Iris pigment epithelial cell (primary cell): Measurements from ENCODE around the gene ASB5.
A peak's percentile ranks its signal among the peaks of the same experiment; 100 is the strongest.

Experiments
- DNase-seq: peaks from one replicate; pipeline ENCODE4 v3.0.0-alpha.2; 2011; ENCODE audit warnings: low read depth

Gene ASB5

DNA sequence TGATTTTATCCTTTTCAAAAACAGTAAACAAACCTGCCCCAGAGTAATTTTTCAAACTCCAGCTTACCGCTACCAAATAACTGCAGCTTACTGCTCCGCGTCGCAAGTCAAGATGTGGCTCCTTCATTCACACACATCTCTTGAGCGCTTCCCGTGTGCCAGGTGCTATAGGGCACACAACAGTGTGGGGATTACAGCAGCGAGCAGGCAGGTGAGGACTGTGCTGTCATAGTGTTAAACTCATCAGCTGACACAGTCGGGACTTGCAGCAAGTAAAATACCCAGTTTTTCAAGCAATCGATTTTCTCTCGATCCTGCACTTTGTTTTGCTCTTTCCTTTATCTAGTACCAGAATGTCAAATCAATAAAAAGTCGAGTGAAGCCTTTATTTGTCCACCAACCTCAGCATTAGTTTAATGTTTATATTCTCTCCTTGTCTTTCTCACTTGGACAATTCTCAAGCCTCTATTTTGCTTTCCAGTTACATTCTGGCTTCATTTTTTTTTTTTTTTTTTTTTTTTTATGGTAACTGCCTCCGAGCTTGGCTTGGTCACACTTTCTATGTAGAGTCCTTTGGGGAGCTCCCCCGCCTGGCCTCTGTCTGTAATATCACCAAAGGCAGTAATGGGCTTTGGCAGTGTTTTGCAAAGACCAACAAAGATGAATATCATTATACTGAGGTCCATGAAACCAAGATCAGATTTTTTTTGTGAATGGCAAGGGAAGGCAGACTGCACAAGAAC, 8.3 kb upstream of the ASB5 start:
- peak; percentile 71 for DNase-seq

DNA sequence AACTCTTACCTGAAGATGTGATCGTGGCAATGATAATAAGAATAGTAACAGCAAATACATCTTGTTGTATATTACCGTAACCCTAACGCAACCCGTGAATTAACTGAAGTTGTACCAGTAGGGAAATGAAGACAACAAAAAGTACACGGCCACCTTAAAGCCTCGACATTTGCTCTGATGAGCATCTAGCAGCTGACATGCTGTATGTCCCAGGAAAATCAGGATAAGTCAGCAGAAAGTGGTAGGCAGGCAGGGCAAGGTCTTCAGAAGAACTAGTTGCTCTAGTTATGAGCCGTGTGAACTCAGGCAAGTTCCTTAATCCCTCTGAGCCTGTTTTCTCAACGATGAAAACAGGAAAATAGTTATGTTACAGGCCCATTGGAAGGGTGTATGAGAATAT, 7.7 kb upstream of the ASB5 start:
- DNase-seq: no peak

DNA sequence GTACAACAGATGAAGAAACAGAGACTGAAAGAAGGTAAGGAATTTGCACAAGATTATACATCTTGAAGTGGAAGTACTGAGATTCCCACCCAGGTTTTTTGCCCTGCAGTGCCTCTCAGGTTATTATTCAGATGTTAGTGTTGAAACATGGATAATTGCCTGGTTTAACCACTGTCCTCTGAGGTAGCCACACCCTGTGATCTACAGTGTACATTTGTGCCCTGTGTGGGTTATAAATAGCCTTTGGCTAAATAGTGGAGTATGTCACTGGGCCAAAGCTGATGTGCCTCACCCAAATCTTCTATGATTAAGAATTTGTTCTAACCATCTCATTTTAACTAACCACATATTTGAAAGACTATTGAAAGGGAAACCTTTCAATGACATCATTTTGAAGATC, 5.4 kb upstream of the ASB5 start:
- no peak for DNase-seq

DNA sequence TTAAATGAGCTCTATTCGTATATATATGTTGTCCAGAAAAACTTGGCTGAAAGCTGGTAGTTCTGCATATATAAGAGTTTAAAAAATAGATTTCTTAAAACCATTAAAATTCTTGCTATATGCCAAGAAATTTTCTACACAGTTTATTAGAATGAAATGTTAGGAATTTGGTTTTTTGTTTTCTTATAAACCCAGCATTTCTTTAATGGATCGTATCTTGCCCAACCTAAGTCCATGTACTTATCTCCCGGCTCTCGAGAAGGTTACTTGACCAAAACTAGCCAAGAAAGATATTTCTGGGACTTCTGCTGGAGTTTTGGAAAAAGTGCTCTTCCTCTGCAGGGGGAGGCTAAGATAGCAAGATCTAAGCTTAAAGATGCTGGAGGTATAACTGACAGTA, 4.7 kb upstream of the ASB5 start:
- DNase-seq: no peak

DNA sequence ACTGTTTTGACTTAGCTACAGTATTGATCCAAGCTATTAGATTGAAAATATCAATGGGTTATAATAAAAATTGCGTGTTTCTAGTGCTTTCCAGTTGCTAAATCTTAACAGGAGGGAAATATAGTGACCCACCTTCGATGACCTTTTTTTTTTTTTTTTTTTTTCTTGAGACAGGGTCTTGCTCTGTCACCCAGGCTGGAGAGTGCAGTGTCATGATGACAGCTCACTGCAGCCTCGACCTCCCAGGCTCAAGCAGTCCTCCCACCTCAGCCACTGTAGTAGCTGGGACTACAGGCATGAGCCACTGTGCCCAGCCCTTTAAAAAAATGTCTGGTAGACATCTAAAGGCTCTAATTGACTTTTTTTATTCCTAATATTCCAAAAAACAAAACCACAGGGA, 3.8 kb upstream of the ASB5 start:
- no peak for DNase-seq

DNA sequence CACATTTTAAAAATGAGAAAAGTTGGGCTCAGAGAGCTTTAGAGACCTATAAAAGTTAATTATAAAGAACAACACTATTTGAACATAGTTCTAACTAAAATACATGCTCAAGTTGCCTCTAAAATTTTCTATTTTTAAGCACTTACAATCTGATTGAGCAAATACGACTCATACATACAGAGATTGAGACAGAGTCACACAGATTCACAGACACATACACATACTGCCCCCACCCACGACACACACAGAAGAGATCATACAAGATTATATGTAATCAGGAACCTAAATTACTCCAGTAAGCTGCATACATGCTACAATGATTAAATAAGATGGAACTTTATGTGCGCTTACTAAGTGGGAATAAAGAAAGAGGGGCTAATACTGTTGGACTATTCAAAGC, 2.7 kb upstream of the ASB5 start:
- peak; percentile 57 for DNase-seq

DNA sequence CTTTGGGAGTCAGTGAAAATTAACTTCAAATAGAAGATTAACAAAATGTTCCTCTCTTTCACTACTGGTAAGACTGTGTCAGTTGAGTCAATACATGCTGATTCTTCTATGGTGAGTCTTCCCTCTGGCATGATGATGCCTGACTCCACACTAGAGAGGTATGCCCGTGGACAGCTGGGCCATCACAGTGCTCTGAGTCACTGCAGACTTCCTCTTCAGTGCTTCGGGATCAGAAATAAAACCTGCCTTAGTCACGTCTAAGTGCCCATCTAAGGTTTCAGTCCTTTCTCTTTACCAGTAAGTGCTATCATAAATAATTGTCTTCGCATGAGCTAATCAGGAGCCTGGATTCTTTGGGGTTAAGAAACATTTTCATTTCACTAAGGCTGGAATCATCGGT, 1.6 kb upstream of the ASB5 start:
- DNase-seq: peak; percentile 100

DNA sequence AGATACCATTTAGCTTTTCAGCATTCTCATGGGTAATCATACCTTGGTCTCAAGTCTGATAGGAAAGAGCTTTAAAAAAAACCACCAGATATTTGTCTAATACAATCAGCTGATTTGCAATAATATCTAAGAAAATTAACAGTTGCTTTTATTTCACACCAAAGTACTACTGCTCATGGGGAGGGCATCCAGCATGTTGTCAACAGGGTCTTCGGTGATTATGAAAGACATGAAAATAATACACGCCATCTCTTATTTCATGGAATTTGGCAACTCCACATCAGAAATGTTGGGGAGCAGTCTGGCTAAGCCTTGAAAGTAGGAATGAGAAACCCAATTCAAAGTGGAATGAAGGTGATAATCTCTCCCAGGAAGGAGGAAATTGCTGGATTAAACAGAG, 3.0 kb downstream of the ASB5 start:
- DNase-seq: no peak

DNA sequence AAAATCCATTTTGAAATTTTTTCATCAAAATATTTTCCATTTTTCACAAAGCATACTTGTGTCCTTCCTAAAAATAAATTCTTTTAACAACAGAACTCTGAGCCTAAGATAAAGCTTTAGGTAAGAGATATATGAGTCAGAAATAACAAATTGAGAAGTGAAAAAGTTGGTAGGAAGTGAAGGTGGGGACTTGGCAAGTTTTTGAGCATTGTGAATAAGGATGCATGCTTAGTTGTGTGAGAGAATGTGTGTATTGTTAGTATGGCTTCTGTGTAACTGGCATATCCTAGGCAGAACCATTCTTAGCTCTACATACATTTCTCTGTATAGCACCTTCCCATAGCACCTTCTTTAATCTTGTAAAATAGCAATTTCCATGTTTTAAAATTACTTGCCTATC, 6.8 kb downstream of the ASB5 start:
- DNase-seq: no peak

DNA sequence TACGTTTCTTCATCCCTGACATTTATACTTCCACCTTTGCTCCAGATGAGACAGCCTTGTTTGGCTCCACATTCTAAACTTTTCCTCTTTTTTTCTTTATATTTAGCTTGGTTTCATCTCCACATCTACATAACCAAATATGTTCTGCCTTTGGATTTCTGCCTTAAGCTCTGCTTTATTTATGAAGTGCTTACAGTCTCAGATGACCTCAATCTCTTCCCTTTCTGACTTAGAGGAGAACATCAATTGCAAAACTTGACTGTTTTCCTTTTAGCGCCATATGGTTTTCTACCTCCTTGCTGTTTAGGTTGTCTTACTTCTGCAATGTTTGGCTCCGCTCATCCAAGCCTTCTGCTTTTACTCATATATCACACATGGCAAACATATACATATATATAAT, 7.5 kb downstream of the ASB5 start:
- DNase-seq: peak; percentile 72

DNA sequence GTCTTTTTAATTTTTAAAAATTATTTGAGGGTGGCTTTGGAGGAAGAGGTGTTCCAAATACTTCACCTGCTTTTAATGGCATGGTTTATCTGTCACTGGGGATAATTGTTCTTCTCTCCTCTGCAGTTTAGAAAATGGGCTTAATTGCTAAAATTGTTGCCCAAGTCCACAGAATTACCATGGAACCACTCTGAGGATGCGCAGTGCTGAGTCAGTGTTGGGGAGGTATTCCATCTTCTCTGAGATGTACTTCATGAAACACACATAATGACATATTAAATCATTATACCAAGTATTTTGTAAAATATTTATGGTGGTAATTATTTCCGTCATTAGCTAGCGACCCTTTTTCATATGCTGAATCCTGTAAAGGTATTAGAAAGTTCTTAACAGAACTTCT, 8.0 kb downstream of the ASB5 start:
- DNase-seq: no peak

DNA sequence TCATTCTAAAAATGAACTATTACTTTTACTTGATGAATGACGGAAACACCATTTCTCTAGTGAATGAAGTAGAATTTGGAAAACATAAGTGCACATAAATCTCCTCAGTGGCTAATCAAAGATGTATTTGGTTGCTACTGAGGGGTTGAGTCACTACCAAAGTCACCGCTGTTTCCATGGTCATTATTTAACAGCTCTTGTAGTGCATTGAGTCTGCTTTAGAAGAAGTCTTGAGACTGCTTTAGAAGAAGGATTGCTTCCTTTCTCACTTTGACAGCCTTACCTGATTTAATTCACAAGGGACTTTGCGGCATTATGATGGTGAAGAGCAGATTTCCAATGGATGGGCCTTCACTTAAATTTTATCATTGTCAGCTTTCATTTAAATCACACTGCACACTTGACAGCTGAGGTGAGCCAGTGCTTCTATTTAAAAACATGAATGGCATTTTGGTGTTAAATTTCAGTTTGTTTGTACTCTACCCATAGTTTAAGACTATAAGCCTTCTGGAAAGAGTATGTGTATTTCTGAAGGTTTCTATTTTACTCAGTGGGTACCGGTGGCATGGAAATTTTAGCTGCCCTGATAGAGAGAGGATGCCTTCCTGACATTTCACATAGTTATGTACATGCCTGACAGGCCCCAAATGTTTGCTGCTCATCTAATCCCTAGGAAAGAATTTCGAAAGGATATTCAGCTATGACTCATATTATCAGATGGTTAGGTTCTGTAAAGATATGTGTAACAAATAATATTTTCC, 9.5 kb downstream of the ASB5 start:
- DNase-seq: peak; percentile 85

DNA sequence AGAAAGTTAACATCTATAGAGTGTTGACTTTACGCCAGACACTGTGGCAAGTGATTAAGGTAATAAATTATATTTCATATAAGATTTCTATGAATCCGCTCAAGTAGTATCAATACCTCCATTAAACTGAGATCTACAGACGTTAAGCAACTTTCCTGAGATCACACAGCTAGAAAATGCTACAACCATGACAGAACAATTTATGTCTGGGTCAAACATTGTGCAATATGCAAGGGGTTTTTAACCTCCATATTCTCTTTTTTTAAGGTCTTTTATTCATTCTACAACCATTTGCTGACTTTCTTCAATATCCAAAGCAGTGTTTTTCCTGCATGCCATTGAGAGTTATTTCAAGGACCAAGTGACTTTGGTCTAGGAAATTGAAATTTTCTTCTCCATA, 10.9 kb downstream of the ASB5 start:
- DNase-seq: no peak

DNA sequence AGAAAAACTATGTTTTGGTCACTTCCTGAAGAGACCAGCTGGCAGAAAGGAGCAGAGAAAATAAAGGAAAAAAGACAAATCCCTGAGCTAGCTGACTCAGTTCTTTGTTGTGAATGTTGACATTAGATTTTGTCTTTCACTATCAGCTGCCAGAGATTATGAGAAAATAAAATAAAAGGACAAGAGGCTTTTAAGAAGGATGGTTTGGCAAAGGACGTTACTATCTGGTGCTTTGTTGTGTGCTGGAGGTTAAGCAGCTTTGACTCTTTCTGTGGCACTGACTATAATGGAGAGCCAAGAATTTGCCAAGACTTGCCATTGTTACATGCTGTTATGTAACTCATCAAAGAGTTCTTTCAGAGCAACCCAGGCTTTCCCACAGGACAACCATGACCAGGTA, 12.1 kb downstream of the ASB5 start:
- peak; percentile 40 for DNase-seq

DNA sequence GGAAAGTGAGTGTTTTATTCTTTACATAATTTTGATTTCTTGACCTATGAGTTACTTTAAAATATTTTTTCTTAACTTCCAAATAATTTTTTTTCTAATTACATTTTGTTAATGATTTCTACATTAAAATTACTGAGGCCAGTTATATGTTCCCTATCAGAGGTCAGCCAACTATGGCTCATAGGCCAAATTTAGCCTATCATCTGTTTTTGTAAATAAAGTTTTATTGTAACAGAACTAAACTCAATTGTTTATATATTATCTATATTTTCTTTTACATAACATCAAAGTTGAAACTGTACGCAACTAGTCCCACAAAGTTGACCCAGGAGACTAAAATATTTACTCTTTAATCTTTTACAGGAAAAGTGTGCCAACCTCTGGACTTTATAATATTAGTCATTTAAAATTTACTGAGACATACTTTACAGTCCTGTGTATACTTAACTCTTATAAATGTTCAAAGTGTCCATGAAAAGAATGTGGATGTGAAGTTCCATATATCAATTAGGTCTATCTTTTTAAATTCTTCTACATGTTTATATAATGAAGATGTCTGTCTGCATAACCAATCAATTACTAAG, 26.2 kb downstream of the ASB5 start:
- no peak for DNase-seq

DNA sequence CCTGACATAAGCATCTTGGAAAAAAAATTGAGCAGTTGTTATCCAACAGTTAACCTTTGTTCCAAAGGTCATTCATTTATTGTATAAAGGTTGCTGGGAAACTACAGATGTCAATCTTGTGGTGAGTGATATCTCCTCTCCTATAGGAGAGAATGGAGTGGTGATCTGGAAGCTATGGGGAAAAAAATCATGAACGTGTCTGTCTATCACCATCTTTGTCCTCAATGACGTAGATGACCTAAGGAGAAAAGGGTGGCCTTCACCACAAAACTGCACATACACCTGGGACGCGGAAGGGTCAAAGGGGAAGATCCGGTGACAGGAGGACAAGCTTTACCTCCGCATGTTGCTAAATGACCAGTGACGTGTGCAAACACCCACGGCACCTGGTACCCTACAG, 27.3 kb downstream of the ASB5 start:
- no peak for DNase-seq

DNA sequence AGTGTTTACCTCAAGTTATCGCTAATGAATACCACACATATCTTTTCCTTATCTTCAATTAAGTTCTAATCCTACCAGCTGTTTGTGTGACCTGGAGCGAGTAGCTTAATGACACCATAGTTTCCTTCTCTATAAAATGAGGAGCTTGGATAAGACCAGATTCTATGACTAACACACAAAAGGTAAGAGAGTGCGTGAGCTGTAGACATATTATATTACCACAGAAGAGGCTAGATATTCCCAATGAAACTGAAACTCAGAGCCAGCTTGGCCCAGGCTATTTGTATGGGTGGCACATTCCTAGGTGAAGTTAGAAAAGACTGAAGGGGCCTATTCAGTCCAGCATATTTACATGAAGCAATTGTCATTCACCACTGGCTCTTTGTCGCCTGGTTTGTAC, 30.2 kb downstream of the ASB5 start:
- peak; percentile 48 for DNase-seq

DNA sequence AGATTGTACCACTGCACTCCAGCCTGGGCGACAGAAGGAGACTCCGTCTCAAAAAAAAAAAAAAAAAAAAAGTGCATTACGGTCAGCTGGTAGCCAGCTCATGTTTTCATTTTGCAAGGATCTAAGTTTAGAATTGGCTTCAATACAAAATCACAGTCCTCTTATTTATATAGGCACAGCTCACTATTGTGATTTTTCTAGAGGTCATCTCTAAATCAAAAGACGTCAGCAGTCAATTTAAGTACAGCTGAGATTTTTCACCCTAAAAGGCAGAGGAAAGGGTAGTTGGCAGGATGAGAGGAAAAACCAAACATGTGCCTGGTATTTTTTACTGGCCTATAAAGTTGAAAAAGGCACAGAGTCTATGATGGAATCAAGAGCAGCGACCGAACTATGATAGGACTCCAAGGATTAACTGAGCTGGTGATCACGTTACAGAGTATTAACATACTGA, 30.8 kb downstream of the ASB5 start:
- peak; percentile 69 for DNase-seq

DNA sequence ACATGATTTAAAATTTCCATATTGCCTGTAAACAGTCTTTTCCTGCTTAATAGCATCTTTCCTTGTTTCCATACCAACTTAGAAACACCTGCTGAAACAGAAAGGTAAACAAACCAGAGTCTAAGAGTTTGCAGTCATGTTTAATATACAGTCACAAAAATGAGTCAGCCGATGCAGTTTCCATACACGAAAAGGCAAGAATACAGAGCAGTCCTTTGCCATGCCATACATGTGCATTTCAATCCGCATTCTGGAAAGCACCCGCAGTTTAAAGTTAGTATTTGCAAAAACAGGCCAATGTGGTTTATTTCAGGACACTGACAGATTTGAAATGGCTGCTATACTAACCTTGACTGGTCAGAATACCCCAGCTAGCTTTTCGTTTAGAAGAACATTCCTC, 32.1 kb downstream of the ASB5 start:
- DNase-seq: no peak

DNA sequence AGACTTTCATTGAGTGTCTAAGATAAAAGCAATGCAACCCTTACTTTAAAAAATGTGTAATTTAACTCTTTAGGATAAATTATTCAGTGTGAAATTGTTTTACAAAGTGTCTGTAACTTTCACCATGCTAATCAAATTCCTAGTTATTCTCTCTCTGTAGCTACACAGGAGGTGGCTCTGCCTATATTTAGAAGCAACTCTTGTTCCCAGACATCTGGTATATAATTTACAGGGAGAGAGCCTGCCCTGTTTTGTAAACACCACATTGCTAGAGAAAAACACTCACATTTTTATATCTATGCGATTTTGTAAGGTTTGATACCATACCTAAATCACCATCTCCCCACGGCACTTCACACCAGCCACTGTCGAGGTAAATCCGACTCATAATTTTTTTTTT, 38.2 kb downstream of the ASB5 start:
- DNase-seq: no peak

DNA sequence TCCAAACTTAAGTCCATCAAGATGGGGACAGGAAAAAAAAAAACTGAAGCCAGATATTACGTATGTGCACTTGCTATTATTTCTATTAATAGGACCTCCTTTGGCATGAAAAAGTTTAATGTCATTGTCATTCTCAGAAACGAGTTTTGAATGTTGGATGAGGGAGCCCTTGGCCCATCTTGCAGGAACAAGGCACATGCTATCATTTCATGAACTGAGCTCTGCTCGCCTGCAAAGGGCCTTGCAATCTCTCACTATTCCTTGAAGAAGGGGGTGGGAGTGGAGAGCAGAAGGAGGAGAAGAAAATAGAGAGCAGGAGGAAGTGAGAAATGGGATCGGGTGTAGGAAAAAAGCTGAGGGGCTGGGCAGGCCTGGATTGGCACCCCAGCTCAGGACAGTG, 39.4 kb downstream of the ASB5 start:
- DNase-seq: no peak

DNA sequence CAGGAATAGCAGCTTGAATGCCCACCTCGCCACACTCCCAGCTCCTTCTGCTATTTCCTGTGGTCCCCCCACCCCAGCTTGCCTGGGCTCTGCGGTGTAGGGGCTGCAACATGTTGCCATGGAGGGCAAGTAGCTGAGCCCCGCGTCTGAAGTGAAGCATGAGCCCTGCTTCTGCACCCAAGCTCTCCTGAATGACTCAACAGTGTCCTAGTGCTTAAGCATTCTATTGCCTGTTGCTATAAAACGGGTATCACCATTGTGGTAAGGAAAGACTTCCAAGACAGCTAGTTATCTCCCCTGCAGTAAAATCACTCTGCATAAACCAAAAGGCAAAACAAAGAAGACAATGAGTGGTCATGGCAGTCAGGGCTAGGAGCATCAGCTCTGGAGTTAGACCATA, 42.3 kb downstream of the ASB5 start:
- no peak for DNase-seq

DNA sequence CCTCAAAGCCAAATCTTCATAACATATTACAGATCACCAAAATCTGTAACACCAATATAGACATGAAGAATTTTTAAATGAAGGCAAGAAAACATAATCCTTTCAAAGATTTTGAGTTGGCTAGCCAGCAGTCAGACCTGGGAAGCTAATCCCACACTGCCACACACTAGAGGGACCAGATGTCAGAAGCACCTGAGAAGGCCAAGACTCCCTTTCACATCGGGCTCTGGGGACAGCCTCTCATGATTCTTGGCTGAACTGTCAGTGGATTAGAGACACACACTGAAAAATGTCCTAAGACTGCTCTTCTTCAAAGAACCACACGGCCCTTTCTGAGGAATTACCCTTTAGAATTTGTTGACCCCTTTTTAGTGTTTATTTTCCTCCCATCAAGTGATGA, 45.5 kb downstream of the ASB5 start:
- DNase-seq: no peak
